GM06990 (cell line): ENCODE data around the gene TTC33.

Source experiments
- DNase-seq: peaks from one replicate; pipeline ENCODE4 v3.0.0-alpha.2; 2011; ENCODE audit not compliant: insufficient read length; ENCODE audit errors: extremely low read depth
- H3K27me3 ChIP-seq: replicated peaks from 2 replicates; pipeline ENCODE4 v1.6.0; 2011; ENCODE audit warnings: low read length; ENCODE audit not compliant: control insufficient read depth, insufficient read depth
- H3K36me3 ChIP-seq: 2 replicates; pipeline ENCODE4 v1.5.1; 2011; ENCODE audit warnings: low read length; ENCODE audit not compliant: control insufficient read depth, insufficient read depth
- H3K4me3 ChIP-seq: replicated peaks from 2 replicates; pipeline ENCODE4 v1.5.1; 2011; ENCODE audit warnings: low read depth, mild to moderate bottlenecking, control low read depth, low read length
- CTCF ChIP-seq: IDR thresholded peaks from 2 replicates; pipeline ENCODE4 v1.5.1; 2011; ENCODE audit warnings: low read length, control low read depth, mild to moderate bottlenecking, inconsistent platforms; ENCODE audit not compliant: insufficient read depth, poor library complexity, severe bottlenecking

The TTC33 gene

GRCh38 chr5:40521108-40521785, 234.5 kb downstream of the TTC33 start:
- DNase-seq = no peak

GRCh38 chr5:40518485-40518917, 237.3 kb downstream of the TTC33 start:
- TF ChIP-seq CTCF = no peak
- no peaks in the 10 kb centered on the region for H3K36me3 ChIP-seq
- no peak for DNase-seq
- H3K27me3 ChIP-seq = no peaks in the 10 kb centered on the region; the same call in 1 of the 2 replicates
- no peak overlapping the region for H3K4me3 ChIP-seq

More at GRCh38 chr5:40521108-40521785, 234.5 kb downstream of the TTC33 start:
- no peaks in the 10 kb centered on the region for H3K27me3 ChIP-seq
- TF ChIP-seq CTCF = no peak
- H3K4me3 ChIP-seq = no peak overlapping the region
- no peaks in the 10 kb centered on the region for H3K36me3 ChIP-seq

- H3K27me3 ChIP-seq = no peaks in the 10 kb centered on the region; the same call in 1 of the 2 replicates
- no peak for DNase-seq
- H3K36me3 ChIP-seq = no peaks in the 10 kb centered on the region
- no peak for TF ChIP-seq CTCF
- no peak overlapping the region for H3K4me3 ChIP-seq
These were observed 240.3 kb downstream of the TTC33 start for GRCh38 chr5:40515476-40515875.

- Histone ChIP-seq H3K27me3 (no peaks in the 10 kb centered on the region; the same call in 1 of the 2 replicates), H3K36me3 (no peaks in the 10 kb centered on the region), H3K4me3 (no peak overlapping the region)
- DNase-seq = no peak
- TF ChIP-seq CTCF = no peak
These were observed 240.8 kb downstream of the TTC33 start for GRCh38 chr5:40514976-40515375.

- Histone ChIP-seq H3K36me3 (no peaks in the 10 kb centered on the region), H3K27me3 (no peaks in the 10 kb centered on the region; the same call in 1 of the 2 replicates), H3K4me3 (no peak overlapping the region)
- TF ChIP-seq CTCF = no peak
- DNase-seq = no peak
These were observed 244.0 kb downstream of the TTC33 start for GRCh38 chr5:40511801-40512200.
